GM11168 (cell line): ENCODE measurements around the gene HDAC9.
"Not testable (repeated sequence)": the region's sequence is repeated elsewhere in the genome, so short reads cannot be mapped to it uniquely, and the experiment has no call there.

Experiments used
- in situ Hi-C: fragments of 300-500 bp; cut with MboI; formaldehyde crosslinking; loops from one replicate; pipeline ENCODE4 v1.12.0; 2022; ENCODE audit warnings: low sequenced_read_pairs; ENCODE audit not compliant: unreplicated experiment

HDAC9 gene

GRCh38 chr7:18978108-18978495 lies 482.6 kb downstream of the HDAC9 start:
- in situ Hi-C loops = no loop called here

DNA sequence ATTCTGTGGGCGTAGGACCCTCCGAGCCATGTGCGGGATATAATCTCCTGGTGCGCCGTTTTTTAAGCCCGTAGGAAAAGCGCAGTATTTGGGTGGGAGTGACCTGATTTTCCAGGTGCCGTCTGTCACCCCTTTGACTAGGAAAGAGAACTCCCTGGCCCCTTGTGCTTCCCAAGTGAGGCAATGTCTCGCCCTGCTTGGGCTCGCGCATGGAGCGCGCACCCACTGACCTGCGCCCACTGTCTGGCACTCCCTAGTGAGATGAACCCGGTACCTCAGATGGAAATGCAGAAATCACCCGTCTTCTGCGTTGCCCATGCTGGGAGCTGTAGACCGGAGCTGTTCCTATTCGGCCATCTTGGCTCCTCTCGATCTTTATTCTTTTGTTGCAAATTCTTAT lies 495.2 kb downstream of the HDAC9 start:
- in situ Hi-C loops = not testable (repeated sequence)

GRCh38 chr7:18993933-18994668 lies 498.6 kb downstream of the HDAC9 start:
- in situ Hi-C loops = no loop called here

- in situ Hi-C loops = no loop called here
Measured at GRCh38 chr7:18995270-18995671, 499.7 kb downstream of the HDAC9 start.

GRCh38 chr7:18995811-18996426 lies 500.4 kb downstream of the HDAC9 start:
- in situ Hi-C loops = no loop called here

- in situ Hi-C loops = no loop called here
Measured at GRCh38 chr7:18996583-18996982, 501.0 kb downstream of the HDAC9 start.

DNA sequence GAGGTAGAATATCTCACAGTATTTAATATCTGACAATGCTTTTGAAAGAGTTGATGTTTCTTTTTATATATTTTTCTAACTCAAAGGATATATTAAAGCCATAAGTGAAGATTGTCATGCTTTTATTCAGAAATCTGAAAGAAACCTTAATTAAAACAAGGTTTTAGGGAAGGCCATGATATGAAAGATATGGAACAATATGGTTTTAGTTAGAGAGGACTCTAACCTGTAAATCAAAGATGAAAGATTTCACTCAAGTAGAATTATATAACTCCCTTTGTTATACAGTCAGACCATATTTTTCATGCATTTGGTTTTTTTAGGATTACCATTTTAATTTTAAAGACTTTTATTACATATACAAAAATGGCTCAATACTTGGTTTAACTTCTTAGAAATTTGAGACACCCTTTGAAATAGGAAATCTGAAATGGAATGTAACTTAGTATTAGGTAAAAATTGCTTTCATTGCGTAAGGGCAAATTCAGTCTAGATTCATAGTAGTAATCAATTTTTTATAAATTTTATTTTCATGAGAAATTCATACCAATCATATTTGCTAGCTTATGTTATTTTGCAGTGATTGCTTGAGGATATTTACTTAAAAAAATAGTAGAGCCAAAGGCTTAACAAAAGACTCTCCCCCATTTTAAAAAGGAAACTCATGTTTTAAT lies 502.1 kb downstream of the HDAC9 start:
- in situ Hi-C loops = no loop called here

GRCh38 chr7:19000410-19000809 lies 504.9 kb downstream of the HDAC9 start:
- in situ Hi-C loops = no loop called here

- in situ Hi-C loops = no loop called here
Measured at GRCh38 chr7:19001854-19002253, 506.3 kb downstream of the HDAC9 start.

GRCh38 chr7:19009241-19009935 lies 513.8 kb downstream of the HDAC9 start:
- in situ Hi-C loops = no loop called here

DNA sequence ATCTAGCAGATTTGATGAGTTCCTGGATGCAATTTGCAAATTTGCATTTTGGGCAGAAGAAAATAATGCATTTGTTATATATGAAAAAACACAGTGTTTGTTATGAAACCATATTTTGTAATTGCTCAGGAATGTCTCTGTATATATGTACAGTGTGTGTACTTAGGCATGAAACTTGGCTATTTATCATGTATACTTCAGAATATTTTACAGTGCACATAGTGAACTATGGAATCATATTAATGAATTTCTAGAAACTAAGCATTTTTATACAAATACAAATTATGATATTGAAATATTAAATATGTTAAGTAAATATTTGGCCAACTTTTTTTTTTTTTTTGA lies 514.4 kb downstream of the HDAC9 start:
- in situ Hi-C loops = no loop called here

DNA sequence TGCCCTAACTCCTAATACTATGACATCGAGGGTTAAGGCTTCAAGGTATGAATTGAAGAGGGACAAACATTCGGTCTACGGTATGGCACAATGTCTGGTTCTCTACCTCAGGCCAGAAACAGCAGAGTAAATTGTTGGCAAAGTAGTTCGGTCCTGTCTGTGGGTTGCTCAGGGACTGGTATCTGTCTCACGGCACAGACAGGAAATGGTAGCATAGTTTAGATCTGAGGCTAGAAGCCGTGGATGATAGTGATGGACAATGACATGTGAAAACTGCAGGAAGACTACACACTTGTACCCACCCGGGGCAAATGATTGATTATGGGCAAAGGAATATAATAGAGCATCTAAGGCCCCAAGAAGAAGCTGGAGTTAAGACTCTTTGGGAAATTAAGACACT lies 515.7 kb downstream of the HDAC9 start:
- in situ Hi-C loops = no loop called here

- in situ Hi-C loops = no loop called here
Measured at GRCh38 chr7:19015098-19015497, 519.5 kb downstream of the HDAC9 start.

DNA sequence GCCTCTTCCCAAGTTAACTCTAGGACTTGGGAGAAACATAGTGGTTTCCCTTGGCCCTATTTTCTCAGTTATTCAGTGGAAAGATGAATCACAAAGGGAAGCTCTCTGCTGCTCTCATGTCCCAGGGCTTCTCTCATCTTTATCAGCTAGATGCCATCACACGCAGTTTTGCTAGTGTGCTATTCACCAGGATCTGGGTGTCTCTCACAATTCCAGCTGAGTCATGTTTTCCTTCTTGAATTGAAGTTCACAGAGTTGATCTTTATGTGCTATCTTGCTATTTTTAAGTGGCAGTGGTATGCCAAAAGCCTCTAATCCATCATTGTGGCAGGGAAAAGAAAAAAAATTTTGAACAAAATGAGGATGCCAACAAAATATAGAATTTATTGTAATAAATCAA lies 520.6 kb downstream of the HDAC9 start:
- in situ Hi-C loops = no loop called here

- in situ Hi-C loops = no loop called here
Measured at GRCh38 chr7:19017374-19017773, 521.8 kb downstream of the HDAC9 start.

- in situ Hi-C loops = no loop called here
Measured at GRCh38 chr7:19020062-19020461, 524.5 kb downstream of the HDAC9 start.

DNA sequence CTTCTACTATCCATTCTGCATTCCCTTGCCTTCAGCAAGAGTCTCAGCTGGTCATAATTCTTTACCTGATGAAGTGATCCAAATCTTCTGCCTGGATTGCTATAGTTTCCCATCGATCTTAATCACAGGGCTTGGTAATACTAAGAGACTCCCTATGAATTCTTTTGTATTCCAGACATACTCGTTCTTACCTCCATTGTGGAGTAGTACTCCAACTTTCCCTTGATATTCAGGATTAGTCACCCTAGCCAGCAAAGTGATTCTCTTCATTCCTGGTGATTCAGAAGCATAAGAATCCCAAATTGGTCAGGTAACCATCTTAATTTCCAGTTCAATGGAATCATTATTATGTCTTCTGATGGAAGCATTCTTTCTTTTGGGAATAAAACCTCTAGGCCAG lies 525.2 kb downstream of the HDAC9 start:
- in situ Hi-C loops = no loop called here

- in situ Hi-C loops = no loop called here
Measured at GRCh38 chr7:19023477-19023876, 527.9 kb downstream of the HDAC9 start.

DNA sequence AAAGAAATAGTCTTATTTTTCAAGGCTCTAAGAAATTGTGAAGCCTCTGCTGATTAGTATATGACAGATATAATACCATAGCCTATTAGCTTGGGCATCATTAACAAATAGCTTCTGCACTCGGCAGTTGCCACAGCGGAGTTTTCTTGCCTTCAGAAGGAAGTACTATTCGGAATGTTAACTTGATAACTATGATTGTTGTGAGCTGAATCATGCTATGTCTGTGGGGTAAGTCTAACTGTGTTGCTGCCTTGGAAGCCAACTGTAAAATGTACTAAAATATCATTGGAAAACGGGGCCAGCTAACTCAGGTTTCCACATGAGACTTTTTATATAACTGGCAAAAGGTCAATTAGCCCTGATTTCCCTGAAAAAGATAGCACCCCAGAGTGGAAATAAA lies 528.7 kb downstream of the HDAC9 start:
- in situ Hi-C loops = no loop called here

- in situ Hi-C loops = no loop called here
Measured at GRCh38 chr7:19026888-19027287, 531.3 kb downstream of the HDAC9 start.

GRCh38 chr7:19030281-19030680 lies 534.7 kb downstream of the HDAC9 start:
- in situ Hi-C loops = no loop called here
